PC-3 (cell line): ENCODE data around the gene ETV3L. TPM values are rescaled to one million over a fixed set of nuclear protein-coding genes. Genes with fewer than 3 reads are reported as not detected.

Experiments
- ATAC-seq: fragments of 200-7000 bp; cut with Tn5 transposase; 2 replicates; pipeline ENCODE4 v1.9.1; 2020; ENCODE audit warnings: mild to moderate bottlenecking, moderate library complexity
- BruUV-seq: library from RNA; stranded (reverse); fragments of 400-500 nt; replicated peaks from 2 replicates; lab custom pipeline; 2021; lab: Mats Ljungman, UMichigan
- CTCF ChIA-PET: fragments of 300-600 bp; sonication (Branson Sonifier 250); formaldehyde crosslinking; loops from one replicate; lab custom pipeline; 2022; ENCODE audit warnings: antibody characterized with exemption; lab: Charles Lee
- POLR2A ChIA-PET: fragments of 300-600 bp; sonication (Branson Sonifier 250); formaldehyde crosslinking; loops from one replicate; lab custom pipeline; 2022; ENCODE audit warnings: antibody characterized with exemption; ENCODE audit not compliant: unreplicated experiment; lab: Charles Lee
- DNase-seq: peaks from one replicate; pipeline ENCODE4 v3.0.0-alpha.2; 2015
- H2AFZ ChIP-seq: fragments of 300-600 bp; sonication (generic); 2 replicates; pipeline ENCODE4 v1.6.0; 2016; ENCODE audit warnings: antibody characterized with exemption, low read length
- H3F3A ChIP-seq: fragments of 300-600 bp; sonication (generic); one replicate; pipeline ENCODE4 v1.6.0; 2017; ENCODE audit warnings: antibody characterized with exemption, low read length, control low read depth, mild to moderate bottlenecking; ENCODE audit not compliant: unreplicated experiment
- H3K27ac ChIP-seq: fragments of 300-600 bp; sonication (generic); 2 replicates; pipeline ENCODE4 v1.5.1; 2016; ENCODE audit warnings: mild to moderate bottlenecking, low read length
- H3K27me3 ChIP-seq: fragments of 300-600 bp; sonication (generic); 2 replicates; pipeline ENCODE4 v1.6.1; 2016; ENCODE audit warnings: low read length, mixed read lengths
- H3K36me3 ChIP-seq: fragments of 300-600 bp; sonication (generic); 2 replicates; pipeline ENCODE4 v1.6.1; 2016; ENCODE audit warnings: low read depth, mixed run types, low read length, mixed read lengths
- H3K4me1 ChIP-seq: fragments of 300-600 bp; sonication (generic); 2 replicates; pipeline ENCODE4 v1.5.1; 2016; ENCODE audit warnings: low read length; ENCODE audit not compliant: insufficient read depth
- H3K4me2 ChIP-seq: fragments of 300-600 bp; sonication (generic); 2 replicates; pipeline ENCODE4 v1.6.0; 2016; ENCODE audit warnings: low read length
- H3K4me3 ChIP-seq: fragments of 300-600 bp; sonication (generic); 2 replicates; pipeline ENCODE4 v1.5.1; 2016; ENCODE audit warnings: mild to moderate bottlenecking, low read length, mixed read lengths
- H3K79me2 ChIP-seq: fragments of 300-600 bp; sonication (generic); 2 replicates; pipeline ENCODE4 v1.6.1; 2017; ENCODE audit warnings: low read length, mixed read lengths
- H3K9ac ChIP-seq: fragments of 300-600 bp; sonication (generic); 2 replicates; pipeline ENCODE4 v1.6.0; 2016; ENCODE audit warnings: mild to moderate bottlenecking, low read length
- H3K9me2 ChIP-seq: fragments of 300-600 bp; sonication (generic); replicated peaks from 2 replicates; pipeline ENCODE4 v1.6.1; 2016; ENCODE audit warnings: mixed run types, low read length, mixed read lengths
- H3K9me3 ChIP-seq: fragments of 300-600 bp; sonication (generic); 2 replicates; pipeline ENCODE4 v1.6.1; 2016; ENCODE audit warnings: low read length, mixed read lengths
- H4K20me1 ChIP-seq: fragments of 300-600 bp; sonication (generic); 2 replicates; pipeline ENCODE4 v1.6.1; 2016; ENCODE audit warnings: low read length, mixed read lengths
- CTCF ChIP-seq: fragments of 300-600 bp; sonication (generic); conservative IDR thresholded peaks from 2 replicates; pipeline ENCODE4 v1.5.1; 2017; ENCODE audit warnings: antibody characterized with exemption, low read depth, mild to moderate bottlenecking, low read length
- EZH2 ChIP-seq: fragments of 300-600 bp; sonication (generic); IDR thresholded peaks from one replicate; pipeline ENCODE4 v1.6.1; 2017; ENCODE audit warnings: antibody characterized with exemption, mild to moderate bottlenecking, low read length; ENCODE audit not compliant: unreplicated experiment
- EZH2phosphoT487 ChIP-seq: fragments of 300-600 bp; sonication (generic); IDR thresholded peaks from 2 replicates; pipeline ENCODE4 v1.6.1; 2018; ENCODE audit warnings: mild to moderate bottlenecking, antibody characterized with exemption, low read length, borderline replicate concordance
- intact Hi-C: fragments of 100-400 bp; cut with micrococcal nuclease; formaldehyde crosslinking; loops from 2 replicates; pipeline ENCODE4 v1.9.0; 2023
- total RNA-seq: library from RNA; depleted of rRNA; stranded (reverse); fragments of >200 nt; gene quantifications from 2 replicates; pipeline ENCODE4 v1.2.3, GENCODE V29; 2014

ETV3L gene
- total RNA-seq, 1 experiment from 2014 or later, result not detected

- no peak overlapping the region for H2AFZ ChIP-seq
- H3K9me3 ChIP-seq, result no peaks in the 10 kb centered on the region
- no peak overlapping the region for H3K4me3 ChIP-seq
- no peak overlapping the region for H3K4me2 ChIP-seq
- ChIA-PET POLR2A (no interaction called here), CTCF (no interaction called here)
- no TSS peak for BruUV-seq
- H3K4me1 ChIP-seq, result no peaks in the 10 kb centered on the region
- TF ChIP-seq EZH2 (no peak), EZH2phosphoT487 (no peak), CTCF (no peak)
- no peak overlapping the region for H3K9ac ChIP-seq
- no peaks in the 10 kb centered on the region for H3F3A ChIP-seq
- intact Hi-C loops, result no loop called here
- ATAC-seq (no peak), DNase-seq (no peak)
- no peak overlapping the region for H3K27ac ChIP-seq
- no peaks in the 10 kb centered on the region for H3K27me3 ChIP-seq
- H3K79me2 ChIP-seq, result no peaks in the 10 kb centered on the region
- H3K9me2 ChIP-seq, result no peaks in the 10 kb centered on the region
- H3K36me3 ChIP-seq, result no peaks in the 10 kb centered on the region
- H4K20me1 ChIP-seq, result no peaks in the 10 kb centered on the region
Observed at GRCh38 chr1:157097692-157098091, 1.9 kb downstream of the ETV3L start.

- Histone ChIP-seq H3K27ac (no peak overlapping the region), H3K9ac (no peak overlapping the region), H3K9me3 (no peaks in the 10 kb centered on the region), H3F3A (no peaks in the 10 kb centered on the region), H3K27me3 (no peaks in the 10 kb centered on the region), H3K4me2 (no peak overlapping the region), H3K79me2 (no peaks in the 10 kb centered on the region), H2AFZ (no peak overlapping the region), H4K20me1 (no peaks in the 10 kb centered on the region), H3K4me3 (no peak overlapping the region), H3K4me1 (no peaks in the 10 kb centered on the region), H3K36me3 (no peaks in the 10 kb centered on the region), H3K9me2 (no peaks in the 10 kb centered on the region)
- ChIA-PET CTCF (interaction anchor here (0.6 kb wide), 1 partner anchor 54 kb away, joined by 3 read pairs; no protein-coding TSS in a partner anchor), POLR2A (no interaction called here)
- ATAC-seq (no peak), DNase-seq (no peak)
- no peak for TF ChIP-seq EZH2
- no peak for TF ChIP-seq EZH2phosphoT487
- TF ChIP-seq CTCF, result no peak
- intact Hi-C loops, result no loop called here
- no TSS peak for BruUV-seq
Observed at GRCh38 chr1:157096881-157097280, 2.7 kb downstream of the ETV3L start.

GRCh38 chr1:157095551-157095950 lies 4.1 kb downstream of the ETV3L start:
- no peak for DNase-seq
- no peaks in the 10 kb centered on the region for H3F3A ChIP-seq
- TF ChIP-seq EZH2phosphoT487 (no peak), EZH2 (no peak), CTCF (no peak)
- H3K4me2 ChIP-seq, result no peak overlapping the region
- intact Hi-C loops, result no loop called here
- H3K9me3 ChIP-seq, result no peaks in the 10 kb centered on the region
- BruUV-seq, result no TSS peak
- ATAC-seq, result no peak
- ChIA-PET POLR2A (interaction anchor here (0.6 kb wide), 1 partner anchor 71 kb away, joined by 14 read pairs; no protein-coding TSS in a partner anchor), CTCF (no interaction called here)
- H3K9me2 ChIP-seq, result no peaks in the 10 kb centered on the region
- H3K4me1 ChIP-seq, result no peaks in the 10 kb centered on the region
- H3K27ac ChIP-seq, result no peak overlapping the region
- H3K36me3 ChIP-seq, result no peaks in the 10 kb centered on the region
- H3K79me2 ChIP-seq, result no peaks in the 10 kb centered on the region
- H2AFZ ChIP-seq, result no peak overlapping the region
- no peaks in the 10 kb centered on the region for H3K27me3 ChIP-seq
- H3K4me3 ChIP-seq, result no peak overlapping the region
- H4K20me1 ChIP-seq, result no peaks in the 10 kb centered on the region
- H3K9ac ChIP-seq, result no peak overlapping the region
